Stomach (tissue), 4 donors: ENCODE results near the gene TBX6.

Experiments
- CTCF ChIP-seq, 7 experiments: fragments of 450-650 bp in 4 of 7; fragments of 200-600 bp in 3 of 7; sonication (generic) in 3 of 7; IDR thresholded peaks; one replicate each; pipeline ENCODE4 v1.5.1; 2016 to 2019; ENCODE audit warnings: antibody characterized with exemption in 7 of 7, control low read depth in 2 of 7, mild to moderate bottlenecking in 1 of 7
- EP300 ChIP-seq: sonication (generic); formaldehyde crosslinking; IDR thresholded peaks from one replicate; pipeline ENCODE4 v1.6.1; 2017; ENCODE audit warnings: antibody characterized with exemption
- POLR2A ChIP-seq, 4 donors: fragments of 450-650 bp; IDR thresholded peaks; one replicate each; pipeline ENCODE4 v1.6.1; 2016; ENCODE audit warnings: antibody characterized with exemption in 4 of 4, control low read depth in 2 of 4, mild to moderate bottlenecking in 1 of 4, moderate library complexity in 1 of 4
- POLR2AphosphoS5 ChIP-seq, 3 donors: sonication (generic); formaldehyde crosslinking; IDR thresholded peaks; one replicate each; pipeline ENCODE4 v1.6.1; 2016; ENCODE audit warnings: antibody characterized with exemption in 3 of 3

GRCh38 chr16:30068333-30068732, 23.4 kb downstream of the TBX6 start:
- TF ChIP-seq CTCF (IDR thresholded peaks at IDR 0.05): no peak
- TF ChIP-seq POLR2A (IDR thresholded peaks at IDR 0.05): no peak
- no peak for TF ChIP-seq POLR2AphosphoS5 (IDR thresholded peaks at IDR 0.05)
- TF ChIP-seq EP300: no peak
